Left colon (tissue), 2 donors: ENCODE results near the gene AHCYL1. TPM values are rescaled to one million over a fixed set of nuclear protein-coding genes. Genes with fewer than 3 reads are reported as not detected.
A peak's percentile ranks its signal among the peaks of the same experiment; 100 is the strongest.

Experiments
- ATAC-seq: fragments of 200-7000 bp; cut with Tn5 transposase; one replicate; pipeline ENCODE4 v1.9.1; 2020; ENCODE audit warnings: mild to moderate bottlenecking, moderate library complexity
- DNase-seq, 2 donors: peaks; one replicate each; pipeline ENCODE4 v3.0.0-alpha.2; 2020
- intact Hi-C, 2 donors: fragments of 100-400 bp; cut with DNase I in 1 of 2; cut with micrococcal nuclease in 1 of 2; formaldehyde crosslinking; loops; one replicate each; pipeline versions ENCODE4 v1.11.2 to v1.14.0; 2022; cut with DNase I, micrococcal nuclease
- total RNA-seq, 2 donors: library from RNA; stranded (reverse); fragmentation: NEBNext Ultra II Directional; extraction: Animal tissue kit (Norgen Biotek cat#: 25700); gene quantifications; one replicate each; pipeline ENCODE4 v1.2.1, GENCODE V29; 2021
- donor health status: DM: no; HTN: no; CAD: no.
- donor health status: DM: yes; HTN: yes; CAD: no.

Gene AHCYL1
- total RNA-seq, 2 donors from 2014 or later = 90.7 to 95.1 TPM

- peak; percentile 30 for ATAC-seq
- intact Hi-C loops = loop anchor here (5.0 to 10.0 kb wide), 2 partner anchors 51 to 54 kb away; no protein-coding TSS in a partner anchor
- peak in 1 of 2 donors; percentile 80 for DNase-seq
Observed at GRCh38 chr1:110053552-110054428, 69.2 kb downstream of the AHCYL1 start.

GRCh38 chr1:110055493-110056284 is 71.1 kb downstream of the AHCYL1 start:
- peak; percentile 74 for ATAC-seq
- intact Hi-C loops = loop anchor here in 1 of 2 donors (10.0 kb wide), 1 partner anchor 49 kb away; no protein-coding TSS in a partner anchor
- no peak for DNase-seq

- intact Hi-C loops = loop anchor here in 1 of 2 donors (10.0 kb wide), 1 partner anchor 49 kb away; no protein-coding TSS in a partner anchor
- ATAC-seq (no peak), DNase-seq (no peak)
Observed at GRCh38 chr1:110056285-110056683, 71.7 kb downstream of the AHCYL1 start.

- peak; percentile 79 for ATAC-seq
- DNase-seq = no peak
- intact Hi-C loops = loop anchor here in 1 of 2 donors (10.0 kb wide), 1 partner anchor 48 kb away; no protein-coding TSS in a partner anchor
Observed at GRCh38 chr1:110056776-110057175, 72.2 kb downstream of the AHCYL1 start.

- ATAC-seq (no peak), DNase-seq (no peak)
- intact Hi-C loops = loop anchor here in 1 of 2 donors (10.0 kb wide), 1 partner anchor 47 kb away; no protein-coding TSS in a partner anchor
Observed at GRCh38 chr1:110057963-110058518, 73.5 kb downstream of the AHCYL1 start.

GRCh38 chr1:110058591-110058990 is 74.0 kb downstream of the AHCYL1 start:
- no peak for ATAC-seq
- no peak for DNase-seq
- intact Hi-C loops = loop anchor here in 1 of 2 donors (10.0 kb wide), 1 partner anchor 46 kb away; no protein-coding TSS in a partner anchor

GRCh38 chr1:110059133-110059863 is 74.7 kb downstream of the AHCYL1 start:
- intact Hi-C loops = loop anchor here in 1 of 2 donors (10.0 kb wide), 1 partner anchor 46 kb away; no protein-coding TSS in a partner anchor

GRCh38 chr1:110060034-110060661 is 75.6 kb downstream of the AHCYL1 start:
- ATAC-seq = peak; percentile 21
- peak in 1 of 2 donors; percentile 46 for DNase-seq

More at GRCh38 chr1:110059133-110059863, 74.7 kb downstream of the AHCYL1 start:
- ATAC-seq = no peak
- no peak for DNase-seq

GRCh38 chr1:110060662-110061060 is 76.1 kb downstream of the AHCYL1 start:
- DNase-seq (no peak), ATAC-seq (no peak)
- intact Hi-C loops = no loop called here

More at GRCh38 chr1:110060034-110060661, 75.6 kb downstream of the AHCYL1 start:
- intact Hi-C loops = no loop called here

GRCh38 chr1:110061341-110061740 is 76.8 kb downstream of the AHCYL1 start:
- ATAC-seq = no peak
- intact Hi-C loops = no loop called here
- no peak for DNase-seq

- intact Hi-C loops = no loop called here
- DNase-seq (no peak), ATAC-seq (no peak)
Observed at GRCh38 chr1:110062612-110063011, 78.0 kb downstream of the AHCYL1 start.

- ATAC-seq (no peak), DNase-seq (no peak)
- intact Hi-C loops = no loop called here
Observed at GRCh38 chr1:110063781-110064180, 79.2 kb downstream of the AHCYL1 start.

- intact Hi-C loops = no loop called here
- no peak for ATAC-seq
- no peak for DNase-seq
Observed at GRCh38 chr1:110064576-110065337, 80.2 kb downstream of the AHCYL1 start.

GRCh38 chr1:110065841-110066240 is 81.3 kb downstream of the AHCYL1 start:
- ATAC-seq = no peak
- intact Hi-C loops = no loop called here

GRCh38 chr1:110067479-110067892 is 82.9 kb downstream of the AHCYL1 start:
- no peak for DNase-seq
- intact Hi-C loops = no loop called here

More at GRCh38 chr1:110065841-110066240, 81.3 kb downstream of the AHCYL1 start:
- no peak for DNase-seq

GRCh38 chr1:110067893-110068645 is 83.5 kb downstream of the AHCYL1 start:
- intact Hi-C loops = no loop called here
- no peak for DNase-seq
- peak; percentile 19 for ATAC-seq

More at GRCh38 chr1:110067479-110067892, 82.9 kb downstream of the AHCYL1 start:
- no peak for ATAC-seq
